ENCODE results near the gene RASAL1.

Gene RASAL1

DNA sequence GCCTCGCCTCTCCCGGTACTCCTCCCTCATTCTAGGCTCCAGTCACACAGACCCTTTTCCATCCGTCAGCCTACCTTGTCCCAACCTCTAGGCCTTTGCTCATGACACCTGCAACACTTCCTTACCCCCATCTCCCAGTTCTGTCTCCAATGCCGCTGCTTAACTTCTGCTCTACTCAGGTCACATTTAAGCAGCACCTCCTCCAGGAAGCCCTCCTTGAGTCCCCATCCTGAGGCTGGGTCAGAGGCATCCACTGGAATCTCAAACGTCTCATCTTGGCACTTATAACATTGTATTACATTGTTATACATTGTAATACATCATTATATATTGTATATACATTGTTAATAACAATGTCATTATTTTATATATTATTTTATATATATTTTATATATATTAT is 32.8 kb downstream of the RASAL1 start:
- Histone ChIP-seq H3K36me3 (ENCODE audit: control insufficient read depth, insufficient read depth, low read length) (no peaks in the 10 kb centered on the region), H3K9ac (ENCODE audit: low read length) (no peak overlapping the region), H3K9me3 (ENCODE audit: control insufficient read depth, insufficient read depth, low read depth, low read length) (no peaks in the 10 kb centered on the region), H3K4me3 (ENCODE audit: low read depth, low read length) (no peak overlapping the region), H3K4me1 (ENCODE audit: control insufficient read depth, insufficient read depth, low read length) (peaks cover 5% of the 10 kb centered on the region; the same call in 1 of the 2 replicates), H3K27ac (ENCODE audit: low read depth, low read length) (no peak overlapping the region), H3K27me3 (ENCODE audit: control insufficient read depth, insufficient read depth, low read length) (peaks cover 8% of the 10 kb centered on the region; the same call in 1 of the 2 replicates)

DNA sequence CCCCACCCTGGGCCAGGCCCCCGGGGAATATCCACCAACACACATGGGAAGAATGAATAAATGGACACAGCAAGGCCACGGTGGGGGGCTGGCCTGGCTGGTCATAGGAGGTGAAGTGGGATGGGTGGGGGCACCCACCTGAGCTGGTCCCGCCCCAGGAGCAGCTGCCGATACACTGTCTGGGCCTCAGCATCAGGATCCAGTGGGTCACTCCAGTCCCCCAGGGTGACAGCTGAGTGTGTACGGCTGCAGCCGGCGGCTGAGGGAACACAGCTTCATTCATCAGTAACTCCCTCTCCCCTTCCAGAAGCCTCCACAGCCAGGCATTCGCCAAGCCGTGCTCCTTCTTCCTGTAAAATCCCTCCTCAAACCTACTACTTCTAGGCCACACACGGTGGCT is 33.8 kb downstream of the RASAL1 start:
- Histone ChIP-seq H3K27me3 (ENCODE audit: control insufficient read depth, insufficient read depth, low read length) (peaks cover 8% of the 10 kb centered on the region; the same call in 1 of the 2 replicates), H3K9ac (ENCODE audit: low read length) (no peak overlapping the region), H3K9me3 (ENCODE audit: control insufficient read depth, insufficient read depth, low read depth, low read length) (no peaks in the 10 kb centered on the region), H3K4me3 (ENCODE audit: low read depth, low read length) (no peak overlapping the region), H3K27ac (ENCODE audit: low read depth, low read length) (no peak overlapping the region), H3K36me3 (ENCODE audit: control insufficient read depth, insufficient read depth, low read length) (no peaks in the 10 kb centered on the region), H3K4me1 (ENCODE audit: control insufficient read depth, insufficient read depth, low read length) (peaks cover 5% of the 10 kb centered on the region; the same call in 1 of the 2 replicates)

DNA sequence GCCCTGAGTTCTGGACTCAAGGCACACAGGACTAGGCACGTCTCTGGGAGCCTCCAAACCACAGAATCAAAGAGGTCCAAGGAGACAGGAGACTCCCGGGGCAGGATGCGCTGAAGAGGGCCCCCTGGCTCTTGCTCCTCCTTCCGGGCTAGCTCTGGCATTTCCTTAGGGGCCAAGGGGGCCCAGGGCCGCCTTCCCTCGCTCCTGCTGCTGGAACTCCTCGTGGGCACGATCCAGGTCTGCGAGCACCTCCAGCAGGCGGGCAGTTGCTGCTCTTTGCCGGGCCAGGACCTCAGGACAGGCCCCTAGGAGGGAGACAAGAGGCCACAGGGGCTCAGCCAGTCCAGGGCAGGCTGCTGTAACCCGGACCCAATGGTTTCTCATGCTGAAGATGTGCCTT is 35.8 kb downstream of the RASAL1 start:
- no peak overlapping the region for H3K9ac ChIP-seq (ENCODE audit: low read length)
- no peak overlapping the region for H3K27ac ChIP-seq (ENCODE audit: low read depth, low read length)

DNA sequence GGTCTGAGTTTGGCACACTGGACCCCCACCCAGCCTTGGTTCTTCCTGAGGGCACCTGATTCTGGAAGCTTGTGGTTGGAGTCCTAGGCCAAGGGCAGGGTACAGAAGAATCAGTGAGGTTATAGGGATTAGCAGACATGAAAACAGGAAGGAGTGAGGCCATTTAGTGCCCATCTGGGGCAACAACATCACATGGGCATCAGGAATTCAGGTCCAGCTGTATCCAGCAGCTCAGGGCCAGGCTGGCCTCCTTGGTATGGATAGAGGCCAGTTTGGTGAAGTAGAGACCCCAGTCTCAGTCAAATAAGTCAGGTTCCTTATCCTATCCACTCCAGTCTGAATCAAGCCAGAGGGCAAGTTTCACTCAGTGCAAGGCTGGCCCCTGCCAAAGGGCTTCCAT is 36.2 kb downstream of the RASAL1 start:
- no peak overlapping the region for H3K27ac ChIP-seq (ENCODE audit: low read depth, low read length)
- peaks cover 4% of the 10 kb centered on the region; the same call in 1 of the 2 replicates for H3K27me3 ChIP-seq (ENCODE audit: control insufficient read depth, insufficient read depth, low read length)
- H3K36me3 ChIP-seq (ENCODE audit: control insufficient read depth, insufficient read depth, low read length), result no peaks in the 10 kb centered on the region
- H3K4me1 ChIP-seq (ENCODE audit: control insufficient read depth, insufficient read depth, low read length), result peaks cover 5% of the 10 kb centered on the region; the same call in 1 of the 2 replicates
- no peaks in the 10 kb centered on the region for H3K9me3 ChIP-seq (ENCODE audit: control insufficient read depth, insufficient read depth, low read depth, low read length)
- no peak overlapping the region for H3K4me3 ChIP-seq (ENCODE audit: low read depth, low read length)
- H3K9ac ChIP-seq (ENCODE audit: low read length), result no peak overlapping the region

More for the DNA sequence above, 35.8 kb downstream of the RASAL1 start:
- Histone ChIP-seq H3K4me3 (ENCODE audit: low read depth, low read length) (no peak overlapping the region), H3K36me3 (ENCODE audit: control insufficient read depth, insufficient read depth, low read length) (no peaks in the 10 kb centered on the region), H3K9me3 (ENCODE audit: control insufficient read depth, insufficient read depth, low read depth, low read length) (no peaks in the 10 kb centered on the region), H3K27me3 (ENCODE audit: control insufficient read depth, insufficient read depth, low read length) (peaks cover 4% of the 10 kb centered on the region; the same call in 1 of the 2 replicates), H3K4me1 (ENCODE audit: control insufficient read depth, insufficient read depth, low read length) (peaks cover 5% of the 10 kb centered on the region; the same call in 1 of the 2 replicates)

DNA sequence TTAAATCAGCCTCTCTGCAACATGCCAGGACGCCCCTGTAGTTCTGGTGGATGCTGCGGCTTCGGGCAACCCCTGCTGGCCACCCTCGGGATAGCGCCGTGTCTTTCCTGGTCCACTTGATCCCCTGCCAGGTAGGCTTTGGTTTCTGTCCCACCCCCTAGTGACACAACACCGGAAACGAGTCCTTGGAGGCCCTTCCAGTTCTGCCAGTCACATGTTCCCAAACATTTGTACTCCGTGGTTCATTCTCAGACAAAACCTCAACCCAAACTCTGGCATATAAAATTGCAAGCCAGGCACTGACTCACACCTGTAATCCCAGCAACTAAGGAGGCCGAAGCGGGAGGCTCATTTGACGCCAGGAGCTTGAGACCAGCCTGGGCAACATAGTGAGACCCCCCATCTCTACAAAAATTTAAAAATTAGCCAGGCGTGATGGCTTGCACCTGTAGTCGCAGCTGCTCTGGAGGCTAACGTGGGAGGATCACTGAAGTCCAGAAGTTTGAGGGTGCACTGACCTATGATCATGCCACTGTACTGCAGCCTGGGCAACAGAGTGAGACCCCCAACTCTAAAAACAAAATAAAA is 37.0 kb downstream of the RASAL1 start:
- H3K27ac ChIP-seq (ENCODE audit: low read depth, low read length), result no peak overlapping the region
- H3K9ac ChIP-seq (ENCODE audit: low read length), result no peak overlapping the region
- H3K9me3 ChIP-seq (ENCODE audit: control insufficient read depth, insufficient read depth, low read depth, low read length), result no peaks in the 10 kb centered on the region
- no peaks in the 10 kb centered on the region for H3K36me3 ChIP-seq (ENCODE audit: control insufficient read depth, insufficient read depth, low read length)
- no peak overlapping the region for H3K4me3 ChIP-seq (ENCODE audit: low read depth, low read length)
- H3K4me1 ChIP-seq (ENCODE audit: control insufficient read depth, insufficient read depth, low read length), result peaks cover 7% of the 10 kb centered on the region; the same call in 1 of the 2 replicates
- H3K27me3 ChIP-seq (ENCODE audit: control insufficient read depth, insufficient read depth, low read length), result peaks cover 1% of the 10 kb centered on the region; the same call in 1 of the 2 replicates

DNA sequence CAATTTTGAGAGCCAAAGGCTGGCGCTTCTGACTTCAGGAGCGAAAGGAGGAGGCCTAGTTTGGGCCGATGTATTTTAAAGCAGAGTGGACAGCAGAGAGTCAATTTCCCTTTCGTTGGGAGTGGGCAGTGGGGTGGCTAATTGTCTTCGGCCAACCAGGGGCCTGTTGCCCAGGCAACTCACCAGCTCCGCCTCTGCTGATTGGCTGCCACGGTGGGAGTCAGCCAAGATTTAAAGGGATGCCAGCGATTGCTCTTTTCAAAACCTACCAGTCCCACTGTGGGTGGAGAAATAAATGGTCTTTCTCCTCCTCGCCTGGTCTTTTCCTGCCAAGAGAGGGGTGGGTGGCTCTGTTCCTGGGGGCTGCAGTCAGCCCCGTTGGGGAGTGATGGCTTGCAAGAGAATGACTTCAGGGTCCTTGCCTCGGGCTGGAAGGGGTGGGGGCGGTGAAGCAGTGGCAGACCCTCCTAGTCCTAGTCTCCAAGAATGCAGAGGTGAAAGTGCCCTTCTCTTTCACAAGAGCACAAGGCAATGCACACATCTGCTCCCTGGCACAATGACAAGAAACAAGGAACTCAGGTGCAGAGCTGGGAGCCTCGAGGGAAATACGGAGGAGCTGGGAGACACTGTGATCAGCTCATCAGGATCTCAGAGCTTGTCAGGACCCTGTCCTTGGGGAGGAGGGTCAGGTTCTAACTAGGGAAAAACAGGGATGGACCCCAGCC is 37.7 kb downstream of the RASAL1 start:
- no peak overlapping the region for H3K4me3 ChIP-seq (ENCODE audit: low read depth, low read length)
- no peaks in the 10 kb centered on the region for H3K9me3 ChIP-seq (ENCODE audit: control insufficient read depth, insufficient read depth, low read depth, low read length)
- H3K27me3 ChIP-seq (ENCODE audit: control insufficient read depth, insufficient read depth, low read length), result peaks cover 3% of the 10 kb centered on the region; the same call in 1 of the 2 replicates
- peaks cover 9% of the 10 kb centered on the region; the same call in 1 of the 2 replicates for H3K4me1 ChIP-seq (ENCODE audit: control insufficient read depth, insufficient read depth, low read length)
- no peak overlapping the region for H3K27ac ChIP-seq (ENCODE audit: low read depth, low read length)
- no peak overlapping the region for H3K9ac ChIP-seq (ENCODE audit: low read length)
- no peaks in the 10 kb centered on the region for H3K36me3 ChIP-seq (ENCODE audit: control insufficient read depth, insufficient read depth, low read length)

DNA sequence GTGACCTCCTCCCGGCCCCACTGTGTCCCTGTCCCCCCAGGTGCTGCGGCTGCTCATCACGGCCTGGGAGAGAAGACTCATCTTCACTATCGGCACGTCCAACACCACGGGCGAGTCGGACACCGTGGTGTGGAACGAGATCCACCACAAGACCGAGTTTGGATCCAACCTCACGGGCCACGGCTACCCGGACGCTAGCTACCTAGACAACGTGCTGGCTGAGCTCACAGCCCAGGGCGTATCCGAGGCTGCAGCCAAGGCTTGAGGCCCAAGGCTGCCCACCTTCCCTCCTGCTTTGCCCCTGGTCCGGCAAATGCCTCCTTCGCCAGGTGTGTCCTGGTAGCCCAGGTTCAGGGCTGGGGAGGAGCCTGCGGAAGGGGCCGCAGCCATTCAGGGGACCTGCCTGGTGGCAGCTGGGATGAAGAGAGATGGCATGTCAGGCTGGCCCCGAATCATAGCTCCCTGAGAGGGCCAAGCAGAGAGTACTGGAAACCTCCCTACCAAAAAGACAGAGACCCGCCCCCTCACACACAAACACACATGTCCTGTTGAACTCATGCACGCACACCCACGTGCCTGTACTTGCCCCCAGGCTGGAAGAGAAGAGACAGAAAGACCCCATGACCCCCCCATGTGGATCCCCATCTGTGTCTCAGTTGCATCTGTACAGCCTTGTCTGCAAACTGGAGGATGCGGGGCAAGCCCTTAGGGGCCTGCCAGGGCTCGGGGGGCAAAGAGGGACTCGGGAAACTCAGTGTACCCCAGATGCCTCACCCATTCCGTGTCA is 38.7 kb downstream of the RASAL1 start:
- Histone ChIP-seq H3K27me3 (ENCODE audit: control insufficient read depth, insufficient read depth, low read length) (peaks cover 6% of the 10 kb centered on the region), H3K9ac (ENCODE audit: low read length) (no peak overlapping the region), H3K9me3 (ENCODE audit: control insufficient read depth, insufficient read depth, low read depth, low read length) (no peaks in the 10 kb centered on the region), H3K4me3 (ENCODE audit: low read depth, low read length) (no peak overlapping the region), H3K36me3 (ENCODE audit: control insufficient read depth, insufficient read depth, low read length) (no peaks in the 10 kb centered on the region), H3K27ac (ENCODE audit: low read depth, low read length) (no peak overlapping the region), H3K4me1 (ENCODE audit: control insufficient read depth, insufficient read depth, low read length) (peaks cover 14% of the 10 kb centered on the region)

DNA sequence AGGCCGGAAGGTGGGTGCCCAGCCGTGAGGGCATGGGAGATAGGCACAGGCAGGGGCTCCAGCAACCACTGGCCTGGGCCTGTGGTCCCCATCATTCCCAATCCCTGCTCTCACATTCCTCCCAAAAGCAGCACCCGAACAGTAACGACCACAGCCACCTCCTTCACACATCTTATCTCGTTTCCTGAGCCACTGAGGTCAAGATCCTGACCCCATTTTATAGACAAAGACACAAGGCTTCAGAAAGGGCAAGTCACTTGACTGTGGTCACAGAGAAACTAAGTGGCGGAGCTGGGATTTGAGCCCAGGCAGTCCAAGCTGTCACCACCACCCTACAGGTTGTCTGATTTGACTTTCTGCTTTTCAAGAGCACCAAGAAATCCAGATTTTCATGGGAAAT is 40.2 kb downstream of the RASAL1 start:
- peaks cover 14% of the 10 kb centered on the region for H3K4me1 ChIP-seq (ENCODE audit: control insufficient read depth, insufficient read depth, low read length)
- H3K9me3 ChIP-seq (ENCODE audit: control insufficient read depth, insufficient read depth, low read depth, low read length), result no peaks in the 10 kb centered on the region
- H3K4me3 ChIP-seq (ENCODE audit: low read depth, low read length), result no peak overlapping the region
- H3K27me3 ChIP-seq (ENCODE audit: control insufficient read depth, insufficient read depth, low read length), result peaks cover 14% of the 10 kb centered on the region
- H3K36me3 ChIP-seq (ENCODE audit: control insufficient read depth, insufficient read depth, low read length), result no peaks in the 10 kb centered on the region
- H3K27ac ChIP-seq (ENCODE audit: low read depth, low read length), result no peak overlapping the region
- no peak overlapping the region for H3K9ac ChIP-seq (ENCODE audit: low read length)

DNA sequence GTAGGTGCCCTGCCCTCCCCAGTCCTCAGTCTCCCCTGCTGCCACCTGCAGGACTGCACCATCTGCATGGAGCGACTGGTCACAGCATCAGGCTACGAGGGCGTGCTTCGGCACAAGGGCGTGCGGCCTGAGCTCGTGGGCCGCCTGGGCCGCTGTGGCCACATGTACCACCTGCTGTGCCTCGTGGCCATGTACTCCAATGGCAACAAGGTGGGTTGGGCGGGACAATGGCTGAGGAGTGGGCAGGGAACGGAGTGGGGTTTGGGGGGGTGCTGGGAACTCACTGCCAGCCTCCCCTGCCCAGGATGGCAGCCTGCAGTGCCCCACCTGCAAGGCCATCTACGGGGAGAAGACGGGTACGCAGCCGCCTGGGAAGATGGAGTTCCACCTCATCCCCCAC is 40.8 kb downstream of the RASAL1 start:
- peaks cover 14% of the 10 kb centered on the region for H3K27me3 ChIP-seq (ENCODE audit: control insufficient read depth, insufficient read depth, low read length)
- no peak overlapping the region for H3K27ac ChIP-seq (ENCODE audit: low read depth, low read length)
- no peak overlapping the region for H3K9ac ChIP-seq (ENCODE audit: low read length)
- H3K4me3 ChIP-seq (ENCODE audit: low read depth, low read length), result no peak overlapping the region
- H3K4me1 ChIP-seq (ENCODE audit: control insufficient read depth, insufficient read depth, low read length), result peaks cover 14% of the 10 kb centered on the region
- H3K36me3 ChIP-seq (ENCODE audit: control insufficient read depth, insufficient read depth, low read length), result no peaks in the 10 kb centered on the region
- no peaks in the 10 kb centered on the region for H3K9me3 ChIP-seq (ENCODE audit: control insufficient read depth, insufficient read depth, low read depth, low read length)

DNA sequence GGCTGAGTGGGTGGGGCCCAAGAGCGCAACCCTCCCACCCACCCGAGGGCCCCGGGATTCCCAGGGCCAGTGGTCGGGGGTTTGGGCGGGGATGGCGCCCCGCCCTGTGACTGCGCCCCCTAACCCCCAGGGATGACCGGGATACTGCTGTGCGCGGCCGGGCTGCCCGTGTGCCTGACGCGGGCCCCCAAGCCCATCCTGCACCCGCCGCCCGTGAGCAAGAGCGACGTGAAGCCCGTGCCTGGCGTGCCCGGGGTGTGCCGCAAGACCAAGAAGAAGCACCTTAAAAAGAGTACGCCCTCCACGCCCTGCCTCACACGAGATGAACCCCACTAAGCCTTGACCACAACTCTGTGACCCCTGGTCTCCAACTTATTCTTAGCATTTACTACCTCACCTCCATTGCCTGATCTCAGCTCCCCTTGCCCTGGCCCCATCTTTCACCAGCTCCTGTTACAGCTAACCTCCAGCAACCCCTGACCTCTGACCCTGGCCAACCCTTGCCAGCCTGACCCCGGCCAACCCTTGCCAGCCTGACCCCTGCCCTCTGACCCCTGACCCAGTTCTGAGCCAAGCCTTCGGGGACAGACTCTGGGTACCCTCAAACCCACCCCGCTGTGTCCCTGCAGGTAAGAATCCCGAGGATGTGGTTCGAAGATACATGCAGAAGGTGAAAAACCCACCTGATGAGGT is 42.0 kb downstream of the RASAL1 start:
- peaks cover 14% of the 10 kb centered on the region for H3K27me3 ChIP-seq (ENCODE audit: control insufficient read depth, insufficient read depth, low read length)
- no peak overlapping the region for H3K9ac ChIP-seq (ENCODE audit: low read length)
- peak overlapping the region; percentile 55 for H3K4me3 ChIP-seq (ENCODE audit: low read depth, low read length)
- H3K36me3 ChIP-seq (ENCODE audit: control insufficient read depth, insufficient read depth, low read length), result no peaks in the 10 kb centered on the region
- no peak overlapping the region for H3K27ac ChIP-seq (ENCODE audit: low read depth, low read length)
- peaks cover 14% of the 10 kb centered on the region for H3K4me1 ChIP-seq (ENCODE audit: control insufficient read depth, insufficient read depth, low read length)
- H3K9me3 ChIP-seq (ENCODE audit: control insufficient read depth, insufficient read depth, low read depth, low read length), result no peaks in the 10 kb centered on the region

All from HUES6 (cell line).